Thymus (tissue), 11 donors: Measurements from ENCODE around the gene NRXN3. TPM values are rescaled to one million over a fixed set of nuclear protein-coding genes. Genes with fewer than 3 reads are reported as not detected.

ENCODE experiments used
- DNase-seq, 9 donors: peaks; one replicate each; pipeline ENCODE4 v3.0.0-alpha.2; 2013; ENCODE audit warnings: low spot score in 9 of 9, low read depth in 6 of 9, missing footprints in 1 of 9
- H3K27ac ChIP-seq, 2 donors: one replicate each; pipeline ENCODE4 v1.5.1; 2013; ENCODE audit warnings: control low read depth in 1 of 2, low read depth in 1 of 2, low read length in 1 of 2, mild to moderate bottlenecking in 1 of 2, moderate library complexity in 1 of 2
- H3K27me3 ChIP-seq, 2 donors: one replicate each; pipeline ENCODE4 v1.5.1; 2013; ENCODE audit warnings: low read length in 1 of 2; ENCODE audit not compliant: control insufficient read depth in 2 of 2, insufficient read depth in 1 of 2
- H3K36me3 ChIP-seq, 2 donors: one replicate each; pipeline ENCODE4 v1.5.1; 2013; ENCODE audit warnings: low read length in 1 of 2, mild to moderate bottlenecking in 1 of 2, moderate library complexity in 1 of 2; ENCODE audit not compliant: control insufficient read depth in 2 of 2, insufficient read depth in 2 of 2
- H3K4me1 ChIP-seq, 2 donors: one replicate each; pipeline ENCODE4 v1.5.1; 2013; ENCODE audit warnings: low read length in 2 of 2; ENCODE audit not compliant: control insufficient read depth in 2 of 2, insufficient read depth in 2 of 2
- H3K4me3 ChIP-seq, 2 donors: one replicate each; pipeline ENCODE4 v1.5.1; 2013; ENCODE audit warnings: low read length in 2 of 2, control low read depth in 1 of 2, mild to moderate bottlenecking in 1 of 2
- H3K9me3 ChIP-seq, 2 donors: one replicate each; pipeline ENCODE4 v1.5.1; 2013; ENCODE audit warnings: low read length in 1 of 2, mild to moderate bottlenecking in 1 of 2; ENCODE audit not compliant: control insufficient read depth in 2 of 2, insufficient read depth in 1 of 2
- WGBS: extraction: QIAGEN DNeasy Blood & Tissue Kit; methylation state at CpG from one replicate; pipeline ENCODE4 v1.1.7; 2013; 5-methylcytosine and 5-hydroxymethylcytosine counted together
- polyA plus RNA-seq: library from polyadenylated mRNA; stranded (reverse); fragments of 200-250 nt; gene quantifications from one replicate; pipeline ENCODE4 v1.2.3, GENCODE V29; 2013
- total RNA-seq: library from RNA; stranded (reverse); fragments of 120-200 nt; gene quantifications from one replicate; pipeline ENCODE4 v1.2.4, GENCODE V29; 2013
- donor health status: healthy.

NRXN3 gene
- total and polyA plus RNA-seq, 2 donors: 1.5 to 3.7 TPM

- no peaks in the 10 kb centered on the region for H3K4me1 ChIP-seq
- no peaks in the 10 kb centered on the region for H3K27me3 ChIP-seq
- 82% methylated on average over 2 of the region's 2 CpGs for WGBS
- H3K27ac ChIP-seq: no peak overlapping the region
- DNase-seq: no peak
- H3K36me3 ChIP-seq: no peaks in the 10 kb centered on the region
- no peaks in the 10 kb centered on the region for H3K9me3 ChIP-seq
- no peak overlapping the region for H3K4me3 ChIP-seq
Measured at GRCh38 chr14:79598339-79598738, 1428.2 kb downstream of the NRXN3 start.

GRCh38 chr14:79599239-79599638 lies 1429.1 kb downstream of the NRXN3 start:
- Histone ChIP-seq H3K27me3 (no peaks in the 10 kb centered on the region), H3K9me3 (no peaks in the 10 kb centered on the region), H3K27ac (no peak overlapping the region), H3K4me1 (no peaks in the 10 kb centered on the region), H3K4me3 (no peak overlapping the region), H3K36me3 (no peaks in the 10 kb centered on the region)
- no peak for DNase-seq

- Histone ChIP-seq H3K27me3 (no peaks in the 10 kb centered on the region), H3K4me1 (no peaks in the 10 kb centered on the region), H3K9me3 (no peaks in the 10 kb centered on the region), H3K27ac (no peak overlapping the region), H3K4me3 (no peak overlapping the region), H3K36me3 (no peaks in the 10 kb centered on the region)
- 95% methylated on average over 3 of the region's 3 CpGs for WGBS
- no peak for DNase-seq
Measured at GRCh38 chr14:79600406-79600805, 1430.2 kb downstream of the NRXN3 start.

- Histone ChIP-seq H3K9me3 (no peaks in the 10 kb centered on the region), H3K27me3 (no peaks in the 10 kb centered on the region), H3K27ac (no peak overlapping the region), H3K4me1 (no peaks in the 10 kb centered on the region), H3K36me3 (no peaks in the 10 kb centered on the region), H3K4me3 (no peak overlapping the region)
- 86% methylated on average over 5 of the region's 5 CpGs for WGBS
- no peak for DNase-seq
Measured at GRCh38 chr14:79601579-79601978, 1431.4 kb downstream of the NRXN3 start.

- H3K4me3 ChIP-seq: no peak overlapping the region
- DNase-seq: no peak
- 87% methylated on average over 1 of the region's 1 CpG for WGBS
Measured at GRCh38 chr14:79602045-79602444, 1431.9 kb downstream of the NRXN3 start.

GRCh38 chr14:79602742-79603141 lies 1432.6 kb downstream of the NRXN3 start:
- no peak for DNase-seq
- H3K4me3 ChIP-seq: no peak overlapping the region
- no peaks in the 10 kb centered on the region for H3K36me3 ChIP-seq
- H3K4me1 ChIP-seq: no peaks in the 10 kb centered on the region
- no peaks in the 10 kb centered on the region for H3K27me3 ChIP-seq
- no peaks in the 10 kb centered on the region for H3K9me3 ChIP-seq
- no peak overlapping the region for H3K27ac ChIP-seq
- WGBS: 90% methylated on average over 3 of the region's 3 CpGs

More at GRCh38 chr14:79602045-79602444, 1431.9 kb downstream of the NRXN3 start:
- Histone ChIP-seq H3K4me1 (no peaks in the 10 kb centered on the region), H3K27ac (no peak overlapping the region), H3K9me3 (no peaks in the 10 kb centered on the region), H3K36me3 (no peaks in the 10 kb centered on the region), H3K27me3 (no peaks in the 10 kb centered on the region)

GRCh38 chr14:79605849-79606248 lies 1435.7 kb downstream of the NRXN3 start:
- H3K27ac ChIP-seq: no peak overlapping the region
- H3K36me3 ChIP-seq: no peaks in the 10 kb centered on the region
- no peaks in the 10 kb centered on the region for H3K9me3 ChIP-seq
- DNase-seq: no peak
- H3K4me1 ChIP-seq: no peaks in the 10 kb centered on the region
- no peaks in the 10 kb centered on the region for H3K27me3 ChIP-seq
- no peak overlapping the region for H3K4me3 ChIP-seq
- WGBS: 84% methylated on average over 4 of the region's 4 CpGs

GRCh38 chr14:79608446-79608845 lies 1438.3 kb downstream of the NRXN3 start:
- no peak overlapping the region for H3K27ac ChIP-seq
- no peaks in the 10 kb centered on the region for H3K36me3 ChIP-seq
- WGBS: 91% methylated on average over 3 of the region's 3 CpGs
- H3K9me3 ChIP-seq: no peaks in the 10 kb centered on the region
- H3K27me3 ChIP-seq: no peaks in the 10 kb centered on the region
- H3K4me1 ChIP-seq: no peaks in the 10 kb centered on the region
- DNase-seq: no peak
- no peak overlapping the region for H3K4me3 ChIP-seq

- Histone ChIP-seq H3K4me3 (no peak overlapping the region), H3K27ac (no peak overlapping the region), H3K27me3 (no peaks in the 10 kb centered on the region), H3K4me1 (no peaks in the 10 kb centered on the region), H3K9me3 (no peaks in the 10 kb centered on the region), H3K36me3 (no peaks in the 10 kb centered on the region)
- DNase-seq: no peak
- WGBS: 34% methylated on average over 5 of the region's 5 CpGs
Measured at GRCh38 chr14:79613625-79614024, 1443.5 kb downstream of the NRXN3 start.

- Histone ChIP-seq H3K27ac (no peak overlapping the region), H3K4me1 (no peaks in the 10 kb centered on the region), H3K9me3 (no peaks in the 10 kb centered on the region), H3K4me3 (no peak overlapping the region), H3K36me3 (no peaks in the 10 kb centered on the region), H3K27me3 (no peaks in the 10 kb centered on the region)
- no peak for DNase-seq
- WGBS: 94% methylated on average over 5 of the region's 5 CpGs
Measured at GRCh38 chr14:79614448-79614847, 1444.3 kb downstream of the NRXN3 start.
